ENCODE results near the gene CACNB2.

The CACNB2 gene

GRCh38 chr10:18140149-18140956 is at the start of gene CACNB2:
CACNB2 (plus strand) TSS chr10:18140424.
- no peak for DNase-seq

GRCh38 chr10:18094332-18094731 is 45.9 kb upstream of the CACNB2 start:
- no peak for DNase-seq

GRCh38 chr10:18094793-18095192 is 45.4 kb upstream of the CACNB2 start:
- DNase-seq: no peak

- no peak for DNase-seq
Measured at GRCh38 chr10:18097524-18097923, 42.7 kb upstream of the CACNB2 start.

- no peak for DNase-seq
Measured at GRCh38 chr10:18098201-18098600, 42.0 kb upstream of the CACNB2 start.

- no peak for DNase-seq
Measured at GRCh38 chr10:18099415-18099814, 40.8 kb upstream of the CACNB2 start.

- no peak for DNase-seq
Measured at GRCh38 chr10:18100669-18101068, 39.6 kb upstream of the CACNB2 start.

GRCh38 chr10:18102404-18102803 is 37.8 kb upstream of the CACNB2 start:
- DNase-seq: no peak

GRCh38 chr10:18104223-18104872 is 35.9 kb upstream of the CACNB2 start:
- peak; percentile 32 for DNase-seq

GRCh38 chr10:18109341-18109870 is 30.8 kb upstream of the CACNB2 start:
- no peak for DNase-seq

GRCh38 chr10:18113881-18114280 is 26.3 kb upstream of the CACNB2 start:
- DNase-seq: no peak

- DNase-seq: no peak
Measured at GRCh38 chr10:18117276-18117675, 22.9 kb upstream of the CACNB2 start.

GRCh38 chr10:18122753-18123152 is 17.5 kb upstream of the CACNB2 start:
- DNase-seq: no peak

- DNase-seq: no peak
Measured at GRCh38 chr10:18133046-18133445, 7.2 kb upstream of the CACNB2 start.

- DNase-seq: no peak
Measured at GRCh38 chr10:18134509-18134908, 5.7 kb upstream of the CACNB2 start.

GRCh38 chr10:18134921-18135320 is 5.3 kb upstream of the CACNB2 start:
- no peak for DNase-seq

GRCh38 chr10:18136073-18136791 is 4.0 kb upstream of the CACNB2 start:
- no peak for DNase-seq

GRCh38 chr10:18137111-18137510 is 3.1 kb upstream of the CACNB2 start:
- DNase-seq: no peak

GRCh38 chr10:18140957-18141845 is 977 bp downstream of the CACNB2 start:
- DNase-seq: no peak

GRCh38 chr10:18142151-18142550 is 1.9 kb downstream of the CACNB2 start:
- no peak for DNase-seq

- DNase-seq: no peak
Measured at GRCh38 chr10:18144396-18144795, 4.2 kb downstream of the CACNB2 start.

- no peak for DNase-seq
Measured at GRCh38 chr10:18144928-18145327, 4.7 kb downstream of the CACNB2 start.

- DNase-seq: no peak
Measured at GRCh38 chr10:18145652-18146051, 5.4 kb downstream of the CACNB2 start.

Measured in NCI-H1048 (cell line).